GM12892 (cell line): ENCODE measurements around the gene USP36.
"Not testable (repeated sequence)": the region's sequence is repeated elsewhere in the genome, so short reads cannot be mapped to it uniquely, and the experiment has no call there.

Experiments used
- DNase-seq: peaks from one replicate; pipeline ENCODE4 v3.0.0; 2011; ENCODE audit not compliant: insufficient read length
- FAIRE-seq: peaks from 2 replicates; lab custom pipeline; 2011; peaks lifted over from hg19 to GRCh38; lab: Jason Lieb, UNC
- POLR2A ChIP-seq: IDR thresholded peaks from 2 replicates; pipeline ENCODE4 v1.6.1; 2011; ENCODE audit warnings: low read depth, low read length, control low read depth
- POLR2AphosphoS5 ChIP-seq: IDR thresholded peaks from 2 replicates; pipeline ENCODE4 v1.6.1; 2011; ENCODE audit warnings: low read depth, low read length, control low read depth
- TAF1 ChIP-seq: IDR thresholded peaks from 2 replicates; pipeline ENCODE4 v1.6.1; 2011; ENCODE audit warnings: low read depth, mild to moderate bottlenecking, control low read depth, low read length, borderline replicate concordance

The USP36 gene

DNA sequence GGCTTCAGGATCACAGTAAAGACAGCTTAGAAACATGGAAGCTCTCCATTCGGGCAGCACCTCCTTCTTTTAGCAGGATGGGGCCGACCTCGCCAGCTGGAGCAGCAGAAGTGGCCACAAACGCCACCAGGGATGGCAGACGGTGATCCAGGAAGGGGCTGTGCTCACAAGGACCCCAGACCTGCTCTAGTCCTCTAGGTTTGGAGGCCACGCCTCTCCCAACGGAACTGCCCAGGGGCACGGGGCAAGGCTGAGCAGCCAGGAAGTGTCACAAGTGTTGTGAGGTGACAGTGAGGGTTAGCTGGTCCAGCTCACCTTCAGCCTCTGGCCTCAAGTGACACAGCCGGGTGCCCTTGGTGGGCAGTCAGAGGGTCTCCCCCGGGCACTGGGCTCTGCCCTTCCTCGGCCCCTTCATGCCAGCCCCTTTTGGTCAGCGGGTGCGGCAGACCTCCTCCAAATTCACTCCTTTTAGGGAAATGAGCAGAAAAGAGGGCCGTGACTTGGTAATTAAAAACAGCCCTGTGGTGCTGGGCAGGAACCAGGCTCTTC, 42.0 kb upstream of the USP36 start:
- no peak for FAIRE-seq
- DNase-seq, result no peak

DNA sequence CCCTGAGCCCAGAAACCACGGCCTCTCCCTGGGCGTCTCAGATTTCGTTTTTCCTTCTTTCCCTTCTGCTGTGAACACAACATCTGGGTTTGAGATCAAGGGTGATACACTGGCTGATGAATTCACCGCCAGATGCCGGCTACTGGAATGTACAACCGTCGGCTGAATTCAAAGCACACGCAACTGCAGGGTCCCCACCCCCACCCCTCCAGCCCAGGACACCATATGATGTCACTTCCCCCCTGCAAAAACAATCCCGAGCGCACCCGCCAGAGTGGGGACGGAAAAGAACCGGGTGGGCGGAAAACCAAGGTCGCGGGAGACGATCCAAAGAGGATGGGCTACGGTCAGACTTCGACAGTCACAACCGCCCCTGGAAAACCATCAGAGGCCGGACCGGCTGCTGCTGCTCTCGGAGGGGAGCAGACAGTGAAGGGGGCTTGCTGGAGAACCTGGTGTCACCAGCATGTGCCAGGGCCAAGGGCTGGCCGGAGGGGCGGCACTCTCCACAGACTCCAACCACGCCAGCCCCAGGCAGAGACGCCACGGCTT, 39.1 kb upstream of the USP36 start:
- TF ChIP-seq POLR2A, result no peak
- no peak for TF ChIP-seq TAF1
- TF ChIP-seq POLR2AphosphoS5, result no peak
- DNase-seq, result no peak

More for the DNA sequence above, 42.0 kb upstream of the USP36 start:
- TF ChIP-seq POLR2A (no peak), POLR2AphosphoS5 (no peak), TAF1 (no peak)

DNA sequence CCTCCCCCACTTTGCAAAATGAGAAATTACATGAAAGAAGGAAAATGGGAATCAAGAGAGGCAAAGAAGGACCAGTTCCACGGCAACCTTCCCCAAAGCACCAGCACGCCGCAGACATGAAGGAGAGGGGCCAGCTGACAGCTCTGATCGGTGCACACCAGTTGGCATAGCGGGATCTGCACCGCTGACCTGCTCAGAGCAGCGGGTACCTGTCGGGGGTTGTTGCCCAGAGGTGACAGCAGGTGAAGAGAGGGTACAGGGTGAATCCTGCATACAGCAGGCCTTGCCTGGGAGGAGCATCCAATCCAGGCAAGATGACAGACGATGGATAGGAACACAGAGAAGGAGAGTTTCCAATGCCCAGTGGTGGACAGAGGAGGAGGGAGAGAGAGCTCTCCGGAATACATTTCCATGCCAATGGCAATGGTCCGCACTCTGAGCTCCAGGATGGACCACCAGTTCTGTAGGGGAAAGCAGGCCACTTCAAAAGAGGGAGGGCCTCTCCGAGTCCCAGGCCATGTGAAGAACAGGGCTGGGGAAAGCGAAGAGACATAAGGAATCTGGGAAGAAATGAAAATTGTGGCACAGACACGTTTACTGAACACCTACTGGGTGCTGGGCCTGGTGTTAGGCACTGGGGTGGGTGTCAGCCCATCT, 38.4 kb upstream of the USP36 start:
- DNase-seq (no peak), FAIRE-seq (no peak)
- TF ChIP-seq POLR2A (no peak), TAF1 (no peak), POLR2AphosphoS5 (no peak)

More for the DNA sequence above, 39.1 kb upstream of the USP36 start:
- no peak for FAIRE-seq

DNA sequence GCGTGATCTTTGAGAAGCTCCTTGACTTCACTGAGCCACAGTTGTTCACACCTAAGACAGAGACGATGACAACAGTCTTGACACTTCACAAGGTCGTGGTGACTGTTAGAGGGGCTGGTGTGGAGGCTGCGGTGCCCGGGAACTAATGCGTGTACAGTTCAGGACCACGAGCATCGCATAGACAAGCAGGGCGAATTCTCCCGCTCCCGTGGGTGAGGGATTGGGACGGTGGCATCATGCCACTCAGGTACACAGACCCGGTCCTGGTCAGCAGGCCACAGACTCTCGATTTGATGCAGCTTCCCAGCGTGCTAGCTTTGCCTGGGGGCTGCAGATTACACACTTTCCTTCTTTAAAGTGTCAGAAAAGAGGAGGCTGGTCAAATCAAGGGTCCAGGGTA, 37.6 kb upstream of the USP36 start:
- TF ChIP-seq TAF1 (no peak), POLR2A (no peak), POLR2AphosphoS5 (no peak)
- FAIRE-seq, result no peak

DNA sequence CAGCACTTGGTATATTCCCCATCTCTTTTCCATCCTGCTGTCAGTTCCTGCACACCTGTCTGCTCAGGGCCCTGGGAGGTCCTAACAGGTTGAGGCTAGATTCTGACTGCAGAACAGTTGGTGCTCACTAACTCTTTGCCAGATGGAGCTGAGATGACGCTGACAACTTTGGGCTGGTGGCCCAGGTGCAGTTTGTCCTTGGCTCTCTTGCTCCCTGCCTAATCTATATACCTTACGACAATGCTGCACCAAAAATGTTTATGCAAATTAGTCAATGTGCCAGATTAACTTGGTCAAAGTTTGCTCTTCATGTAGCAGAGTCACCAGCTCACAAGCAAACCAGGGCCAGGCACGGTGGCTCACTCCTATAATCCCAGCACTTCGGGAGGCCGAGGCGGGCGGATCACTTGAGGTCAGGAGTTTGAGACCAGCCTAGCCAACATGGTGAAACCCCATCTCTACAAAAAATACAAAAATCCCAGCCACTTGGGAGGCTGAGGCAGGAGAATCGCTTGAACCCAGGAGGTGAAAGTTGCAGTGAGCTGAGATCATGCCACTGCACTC, 36.4 kb upstream of the USP36 start:
- DNase-seq, FAIRE-seq: not testable (repeated sequence)

More for the DNA sequence above, 37.6 kb upstream of the USP36 start:
- DNase-seq, result no peak

DNA sequence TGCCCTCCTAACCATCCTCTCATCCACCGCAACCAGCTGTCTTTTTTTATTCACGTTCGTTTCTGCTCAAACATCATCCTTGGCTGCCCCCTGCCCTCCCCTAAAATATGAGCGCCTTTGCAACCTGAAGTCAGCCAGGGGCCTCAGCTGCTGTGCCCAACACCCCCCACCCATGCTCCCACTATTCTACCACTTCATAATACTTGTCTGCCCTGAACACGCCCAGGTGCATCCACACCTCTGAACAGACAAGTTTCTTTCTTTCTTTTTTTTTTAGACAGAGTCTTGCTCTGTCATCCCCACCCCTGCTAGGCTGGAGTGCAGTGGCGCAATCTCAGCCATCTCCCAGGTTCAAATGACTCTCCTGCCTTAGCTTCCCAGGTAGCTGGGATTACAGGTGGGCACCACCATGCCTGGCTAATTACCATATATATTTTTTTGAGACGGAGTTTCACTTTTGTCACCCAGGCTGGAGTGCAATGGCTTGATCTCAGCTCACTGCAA, 35.5 kb upstream of the USP36 start:
- TF ChIP-seq POLR2AphosphoS5 (no peak), POLR2A (no peak), TAF1 (no peak)
- DNase-seq (no peak), FAIRE-seq (no peak)

DNA sequence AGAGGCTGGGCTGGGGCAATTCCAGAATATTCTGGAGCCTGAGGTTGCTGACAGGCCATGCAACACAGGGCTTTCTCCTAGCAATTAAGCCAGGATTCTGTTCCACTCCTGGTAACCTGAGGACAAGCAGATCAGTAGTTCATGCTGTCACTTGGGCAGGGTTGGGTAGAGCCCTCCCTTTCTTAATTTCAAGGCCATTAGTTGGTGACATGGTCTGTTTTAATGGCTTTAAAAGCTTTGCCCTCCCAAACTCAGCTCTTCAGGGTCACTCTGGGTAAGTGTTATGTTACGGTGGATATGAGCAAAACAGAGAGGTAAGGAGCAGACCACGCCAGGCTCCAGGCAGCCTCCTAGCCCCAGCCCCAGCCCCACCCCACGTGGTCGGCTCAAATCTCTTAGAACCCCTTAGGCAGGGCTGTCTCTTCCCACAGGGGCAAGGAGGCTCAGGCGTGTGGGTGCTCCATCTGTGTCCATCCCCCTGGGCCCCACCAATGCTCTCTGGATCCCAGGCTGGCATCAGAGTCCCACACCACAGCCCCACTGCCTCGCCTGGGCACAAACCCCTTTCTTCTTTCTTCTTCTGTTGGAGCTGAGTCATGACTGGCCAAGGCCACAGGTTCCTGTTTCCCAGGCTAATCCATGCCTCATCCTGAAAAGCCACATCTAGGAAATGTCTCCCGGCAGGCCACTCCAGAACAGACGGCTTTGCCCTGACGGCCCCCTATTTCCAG, 34.9 kb upstream of the USP36 start:
- no peak for TF ChIP-seq TAF1
- no peak for TF ChIP-seq POLR2A
- no peak for TF ChIP-seq POLR2AphosphoS5
- no peak for DNase-seq
- FAIRE-seq, result no peak

DNA sequence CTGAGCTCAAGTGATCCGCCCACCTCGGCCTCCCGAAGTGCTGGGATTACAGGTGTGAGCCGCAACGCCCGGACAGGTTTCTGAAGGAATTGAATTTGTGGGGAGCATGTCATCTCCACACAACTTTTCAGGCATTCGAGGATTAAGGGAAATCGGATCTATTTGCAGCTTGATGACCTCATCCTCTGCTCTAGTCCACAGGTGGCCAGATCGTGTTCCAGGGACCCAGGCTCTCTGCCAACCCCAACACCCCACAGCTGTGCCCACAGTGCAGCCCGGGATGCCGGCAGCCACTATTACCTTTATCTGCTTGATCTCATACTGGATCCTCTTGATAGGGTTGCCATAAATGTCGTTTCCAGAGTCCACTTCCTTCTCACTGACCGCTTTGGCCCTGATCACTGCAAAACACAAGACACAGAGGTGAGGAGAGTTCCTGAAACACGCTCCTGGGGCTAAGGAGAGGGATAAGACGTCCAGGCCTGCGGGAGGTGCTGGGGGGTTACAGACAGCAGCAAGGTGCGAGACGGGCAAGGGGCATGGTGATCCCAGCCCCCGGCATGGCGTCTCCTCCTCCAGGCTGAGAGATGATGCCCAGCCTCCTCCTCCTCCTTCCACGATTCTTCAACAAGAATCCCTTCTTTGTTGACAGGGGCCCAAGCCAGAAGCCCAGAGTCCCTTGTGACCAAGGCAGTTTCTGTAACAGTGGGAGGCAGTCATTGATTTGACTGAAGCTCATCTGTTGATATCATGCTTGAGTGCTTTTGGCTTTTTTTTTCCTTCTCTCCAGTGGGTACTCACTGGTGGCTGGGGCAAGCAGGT, 33.1 kb upstream of the USP36 start:
- TF ChIP-seq POLR2AphosphoS5 (no peak), TAF1 (no peak), POLR2A (no peak)
- no peak for FAIRE-seq
- DNase-seq, result no peak

DNA sequence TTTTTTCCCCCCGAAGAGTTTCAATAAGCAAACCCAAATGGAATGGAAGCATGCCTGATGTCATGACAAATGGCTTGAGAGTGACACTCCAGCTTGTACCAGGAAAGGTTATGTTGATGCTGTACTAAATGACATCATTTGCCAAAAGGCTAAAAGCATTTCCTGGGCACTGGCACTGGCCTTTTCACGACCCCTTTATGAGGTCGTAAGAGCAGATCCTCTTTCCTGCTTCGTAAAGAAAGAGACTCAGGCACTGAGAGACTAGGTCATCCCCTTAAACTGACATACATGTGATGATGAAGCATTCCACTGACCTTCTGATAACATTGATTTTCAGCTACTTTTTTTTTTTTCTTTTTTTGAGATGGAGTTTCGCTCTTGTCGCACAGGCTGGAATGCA, 31.9 kb upstream of the USP36 start:
- no peak for FAIRE-seq
- TF ChIP-seq POLR2A (no peak), TAF1 (no peak), POLR2AphosphoS5 (no peak)
- DNase-seq, result no peak

DNA sequence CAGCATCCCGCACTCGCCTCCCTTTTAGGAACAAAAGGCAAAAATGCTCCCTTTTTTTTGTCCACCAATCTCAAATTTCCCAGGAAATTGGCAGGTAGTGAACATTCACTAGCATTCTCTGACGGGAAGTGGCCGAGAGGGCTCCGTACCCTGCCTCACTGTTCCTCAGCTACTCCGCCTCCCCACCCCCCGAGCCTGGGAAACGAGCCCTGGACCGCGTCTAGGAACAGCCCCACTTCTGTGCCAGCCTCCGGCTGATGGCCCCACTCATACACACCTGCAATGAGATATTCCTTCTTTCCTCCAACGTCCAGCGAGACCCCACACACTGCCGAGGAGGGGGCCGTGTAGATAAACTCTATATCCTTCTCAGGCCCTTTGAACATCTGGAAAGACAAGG, 30.0 kb upstream of the USP36 start:
- DNase-seq (no peak), FAIRE-seq (no peak)
- TF ChIP-seq TAF1 (no peak), POLR2AphosphoS5 (no peak), POLR2A (no peak)

DNA sequence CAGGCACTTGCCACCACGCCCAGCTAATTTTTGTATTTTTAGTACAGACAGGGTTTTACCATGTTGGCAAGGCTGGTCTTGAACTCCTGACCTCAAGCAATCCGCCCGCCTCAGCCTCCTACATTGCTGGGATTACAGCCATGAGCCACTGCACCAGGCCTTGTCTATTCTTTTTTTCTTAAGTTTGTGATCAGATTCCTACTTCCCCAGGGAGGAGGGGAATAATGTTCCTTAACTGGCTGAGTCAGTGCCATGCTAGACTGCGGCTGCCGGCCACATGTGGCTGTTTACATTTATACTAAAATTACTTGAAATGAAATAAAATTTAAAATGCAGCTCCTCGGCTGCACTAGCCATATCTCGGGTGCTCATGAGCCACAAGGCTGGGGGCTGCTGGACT, 27.8 kb upstream of the USP36 start:
- no peak for DNase-seq

DNA sequence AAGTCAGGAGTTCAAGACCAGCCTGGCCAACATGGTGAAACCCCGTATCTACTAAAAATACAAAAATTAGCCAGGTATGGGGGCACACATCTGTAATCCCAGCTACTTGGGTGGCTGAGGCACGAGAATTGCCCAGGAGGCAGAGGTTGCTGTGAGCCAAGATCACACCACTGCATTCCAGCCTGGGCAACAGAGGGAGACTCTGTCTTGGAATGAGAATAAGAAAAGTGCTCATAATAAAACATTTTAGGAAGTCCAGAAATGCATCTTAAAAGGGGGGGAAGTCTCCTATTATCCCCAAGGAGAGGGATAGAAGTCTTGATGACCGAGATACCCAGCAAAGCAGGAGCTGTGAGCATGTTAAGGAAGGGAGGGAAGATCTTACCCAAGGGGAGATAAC, 26.4 kb upstream of the USP36 start:
- not testable (repeated sequence) for FAIRE-seq

More for the DNA sequence above, 27.8 kb upstream of the USP36 start:
- FAIRE-seq, result no peak
- no peak for TF ChIP-seq POLR2A
- no peak for TF ChIP-seq POLR2AphosphoS5
- no peak for TF ChIP-seq TAF1

More for the DNA sequence above, 26.4 kb upstream of the USP36 start:
- not testable (repeated sequence) for DNase-seq
